HCT116 (cell line): ENCODE data around the gene RAB4A. TPM values are rescaled to one million over a fixed set of nuclear protein-coding genes. Genes with fewer than 3 reads are reported as not detected.

Experiments
- ATAC-seq: fragments of 200-7000 bp; cut with Tn5 transposase; 2 replicates; pipeline ENCODE4 v1.9.1; 2020; ENCODE audit warnings: mild to moderate bottlenecking, moderate library complexity
- BruUV-seq: library from RNA; stranded (reverse); fragments of 400-500 nt; replicated peaks from 2 replicates; lab custom pipeline; 2021; lab: Mats Ljungman, UMichigan
- CTCF ChIA-PET: fragments of 300-600 bp; sonication (Branson Sonifier 250); formaldehyde crosslinking; loops from one replicate; lab custom pipeline; 2021; ENCODE audit warnings: antibody characterized with exemption; lab: Charles Lee
- POLR2A ChIA-PET: fragments of 300-600, 350-600 bp; sonication (Branson Sonifier 250); formaldehyde crosslinking; loops from one replicate; lab custom pipeline; 2021; ENCODE audit warnings: antibody characterized with exemption; lab: Charles Lee
- RAD21 ChIA-PET, 2 experiments: fragments of 300-600 bp; sonication (Branson Sonifier 250); formaldehyde crosslinking; loops; one replicate each; lab custom pipeline; 2023; ENCODE audit warnings: low total read pairs in 2 of 2; ENCODE audit not compliant: uncharacterized antibody in 2 of 2, unreplicated experiment in 2 of 2, low non-redundant PET in 1 of 2; lab: Charles Lee
- DNase-seq: peaks from one replicate; pipeline ENCODE4 v3.0.0-alpha.2; 2010; ENCODE audit warnings: low read depth, low spot score
- H2AFZ ChIP-seq: fragments of 200-600 bp; shearing (Covaris generic), sonication (generic); 2 replicates; pipeline ENCODE4 v1.6.1; 2017; ENCODE audit warnings: low read depth, mixed run types, mixed read lengths, antibody characterized with exemption, low read length; ENCODE audit not compliant: poor library complexity, severe bottlenecking
- H3K27ac ChIP-seq: 2 replicates; pipeline ENCODE4 v1.5.1; 2012; ENCODE audit warnings: low read depth, low read length
- H3K27me3 ChIP-seq: fragments of 200-600 bp; sonication (generic); 2 replicates; pipeline ENCODE4 v1.6.1; 2016; ENCODE audit warnings: mixed run types, low read length, mixed read lengths; ENCODE audit not compliant: insufficient read depth
- H3K36me3 ChIP-seq, 2 experiments: fragments of 200-500 bp in 1 of 2; fragments of 200-600 bp in 1 of 2; sonication (Bioruptor generic) in 1 of 2; sonication (generic) in 1 of 2; 2 replicates each; pipeline versions ENCODE4 v1.5.1 to v1.6.1; 2014 to 2016; ENCODE audit warnings: low read length in 2 of 2, inconsistent platforms in 1 of 2, mixed read lengths in 1 of 2, mixed run types in 1 of 2; ENCODE audit not compliant: insufficient read depth in 2 of 2, control insufficient read depth in 1 of 2
- H3K4me1 ChIP-seq, 2 experiments: fragments of 200-600 bp in 1 of 2; sonication (generic) in 1 of 2; 2 replicates each; pipeline versions ENCODE4 v1.5.1 to v1.6.1; 2012 to 2017; ENCODE audit warnings: low read length in 2 of 2, inconsistent platforms in 1 of 2, mild to moderate bottlenecking in 1 of 2, mixed read lengths in 1 of 2, mixed run types in 1 of 2, moderate library complexity in 1 of 2; ENCODE audit not compliant: insufficient read depth in 2 of 2, control insufficient read depth in 1 of 2
- H3K4me2 ChIP-seq: fragments of 200-600 bp; sonication (generic); 2 replicates; pipeline ENCODE4 v1.6.1; 2017; ENCODE audit warnings: mixed run types, low read length, mixed read lengths
- H3K4me3 ChIP-seq, 2 experiments: fragments of 200-600 bp in 1 of 2; sonication (generic) in 1 of 2; replicated peaks in 1 of 2; 2 replicates each; pipeline ENCODE4 v1.5.1; 2011 to 2016; ENCODE audit warnings: low read length in 2 of 2, control low read depth in 1 of 2, low read depth in 1 of 2, mild to moderate bottlenecking in 1 of 2, mixed read lengths in 1 of 2, mixed run types in 1 of 2
- H3K79me2 ChIP-seq: fragments of 200-600 bp; sonication (generic); 2 replicates; pipeline ENCODE4 v1.6.1; 2017; ENCODE audit warnings: mild to moderate bottlenecking, mixed run types, low read length, moderate library complexity, mixed read lengths; ENCODE audit not compliant: insufficient read depth
- H3K9ac ChIP-seq: fragments of 200-600 bp; sonication (generic); 2 replicates; pipeline ENCODE4 v1.6.1; 2016; ENCODE audit warnings: low read length, mixed read lengths
- H3K9me2 ChIP-seq: fragments of 200-600 bp; sonication (generic), shearing (Covaris generic); 2 replicates; pipeline ENCODE4 v1.6.1; 2017; ENCODE audit warnings: mixed run types, mild to moderate bottlenecking, moderate library complexity; ENCODE audit not compliant: insufficient read depth
- H3K9me3 ChIP-seq, 2 experiments: fragments of 200-500 bp in 1 of 2; fragments of 200-600 bp in 1 of 2; sonication (Bioruptor generic) in 1 of 2; sonication (generic) in 1 of 2; 2 replicates each; pipeline ENCODE4 v1.6.1; 2014 to 2017; ENCODE audit warnings: low read length in 2 of 2, mixed read lengths in 2 of 2, inconsistent platforms in 1 of 2, low read depth in 1 of 2, mild to moderate bottlenecking in 1 of 2, mixed run types in 1 of 2, moderate library complexity in 1 of 2; ENCODE audit not compliant: control insufficient read depth in 1 of 2, insufficient read depth in 1 of 2
- H4K20me1 ChIP-seq: fragments of 200-600 bp; sonication (generic), shearing (Covaris generic); 2 replicates; pipeline ENCODE4 v1.6.1; 2017; ENCODE audit warnings: mixed run types, mild to moderate bottlenecking, moderate library complexity; ENCODE audit not compliant: insufficient read depth
- SIN3A ChIP-seq: IDR thresholded peaks from 2 replicates; pipeline ENCODE4 v1.6.1; 2012; ENCODE audit warnings: low read depth
- SRF ChIP-seq: IDR thresholded peaks from 2 replicates; pipeline ENCODE4 v1.6.1; 2012; ENCODE audit warnings: low read depth
- YY1 ChIP-seq: IDR thresholded peaks from 2 replicates; pipeline ENCODE4 v1.6.1; 2011; ENCODE audit warnings: low read length, low read depth, moderate library complexity, mild to moderate bottlenecking; ENCODE audit not compliant: insufficient replicate concordance; ENCODE audit errors: extremely low read depth
- intact Hi-C: fragments of 100-400 bp; cut with micrococcal nuclease; formaldehyde crosslinking; loops from 2 replicates; pipeline ENCODE4 v1.10.0; 2022
- total RNA-seq: library from RNA; stranded (reverse); gene quantifications from one replicate; pipeline ENCODE4 v1.2.1, GENCODE V29; 2021; ENCODE audit not compliant: unreplicated experiment
- TF ChIP-seq, protein P1 (sequence below): IDR thresholded peaks from 2 replicates; pipeline ENCODE4 v1.6.1; 2012; ENCODE audit warnings: low read depth
- TF ChIP-seq, protein P2 (sequence below): IDR thresholded peaks from 2 replicates; pipeline ENCODE4 v1.6.1; 2012
- TF ChIP-seq, protein P3 (sequence below): IDR thresholded peaks from 2 replicates; pipeline ENCODE4 v1.6.1; 2011; ENCODE audit warnings: mild to moderate bottlenecking, low read length, moderate library complexity; ENCODE audit not compliant: insufficient replicate concordance; ENCODE audit errors: extremely low read depth

RAB4A gene
- total RNA-seq, 1 experiment from 2014 or later = 101 TPM

DNA sequence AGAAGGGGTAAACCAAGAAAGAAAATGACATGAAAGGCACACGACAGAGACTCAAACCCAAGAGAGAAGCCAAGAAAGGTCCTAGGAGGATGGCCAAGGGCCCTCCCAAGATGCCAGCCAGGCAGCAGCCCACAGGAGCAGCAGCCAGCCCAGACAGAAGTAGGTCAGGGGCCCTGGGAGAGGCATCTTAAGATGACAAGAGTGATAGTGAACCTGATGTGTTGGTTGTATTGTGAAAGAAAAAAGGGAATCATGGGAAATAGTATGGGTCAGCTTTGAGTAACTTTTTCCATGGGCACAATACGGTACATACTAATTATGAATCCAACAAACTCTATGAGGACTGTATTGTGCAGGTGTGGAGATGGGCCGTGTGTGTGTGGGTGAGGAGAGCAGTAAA is 68.6 kb downstream of the RAB4A start:
- RAD21 ChIA-PET = no interaction called here
- BruUV-seq = no TSS peak
- intact Hi-C loops = no loop called here
- CTCF ChIA-PET = no interaction called here
- ATAC-seq (no peak), DNase-seq (no peak)
- Histone ChIP-seq H2AFZ (no peak overlapping the region), H3K4me3 (no peak overlapping the region), H3K79me2 (peaks cover 68% of the 10 kb centered on the region), H3K4me2 (no peak overlapping the region), H4K20me1 (no peaks in the 10 kb centered on the region), H3K9me3 (no peaks in the 10 kb centered on the region), H3K9ac (no peak overlapping the region), H3K36me3 (0 out of 4 replicates have a peak, but pooled peaks cover 0 to 5% of the 10 kb centered on the region in 2 experiments), H3K27me3 (no peaks in the 10 kb centered on the region), H3K9me2 (no peaks in the 10 kb centered on the region), H3K27ac (no peak overlapping the region), H3K4me1 (peaks cover 7 to 27% of the 10 kb centered on the region in 2 experiments; a peak in 3 of 4 replicates)
- POLR2A ChIA-PET = no interaction called here
- TF ChIP-seq, protein P1, sequence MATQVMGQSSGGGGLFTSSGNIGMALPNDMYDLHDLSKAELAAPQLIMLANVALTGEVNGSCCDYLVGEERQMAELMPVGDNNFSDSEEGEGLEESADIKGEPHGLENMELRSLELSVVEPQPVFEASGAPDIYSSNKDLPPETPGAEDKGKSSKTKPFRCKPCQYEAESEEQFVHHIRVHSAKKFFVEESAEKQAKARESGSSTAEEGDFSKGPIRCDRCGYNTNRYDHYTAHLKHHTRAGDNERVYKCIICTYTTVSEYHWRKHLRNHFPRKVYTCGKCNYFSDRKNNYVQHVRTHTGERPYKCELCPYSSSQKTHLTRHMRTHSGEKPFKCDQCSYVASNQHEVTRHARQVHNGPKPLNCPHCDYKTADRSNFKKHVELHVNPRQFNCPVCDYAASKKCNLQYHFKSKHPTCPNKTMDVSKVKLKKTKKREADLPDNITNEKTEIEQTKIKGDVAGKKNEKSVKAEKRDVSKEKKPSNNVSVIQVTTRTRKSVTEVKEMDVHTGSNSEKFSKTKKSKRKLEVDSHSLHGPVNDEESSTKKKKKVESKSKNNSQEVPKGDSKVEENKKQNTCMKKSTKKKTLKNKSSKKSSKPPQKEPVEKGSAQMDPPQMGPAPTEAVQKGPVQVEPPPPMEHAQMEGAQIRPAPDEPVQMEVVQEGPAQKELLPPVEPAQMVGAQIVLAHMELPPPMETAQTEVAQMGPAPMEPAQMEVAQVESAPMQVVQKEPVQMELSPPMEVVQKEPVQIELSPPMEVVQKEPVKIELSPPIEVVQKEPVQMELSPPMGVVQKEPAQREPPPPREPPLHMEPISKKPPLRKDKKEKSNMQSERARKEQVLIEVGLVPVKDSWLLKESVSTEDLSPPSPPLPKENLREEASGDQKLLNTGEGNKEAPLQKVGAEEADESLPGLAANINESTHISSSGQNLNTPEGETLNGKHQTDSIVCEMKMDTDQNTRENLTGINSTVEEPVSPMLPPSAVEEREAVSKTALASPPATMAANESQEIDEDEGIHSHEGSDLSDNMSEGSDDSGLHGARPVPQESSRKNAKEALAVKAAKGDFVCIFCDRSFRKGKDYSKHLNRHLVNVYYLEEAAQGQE = no peak

DNA sequence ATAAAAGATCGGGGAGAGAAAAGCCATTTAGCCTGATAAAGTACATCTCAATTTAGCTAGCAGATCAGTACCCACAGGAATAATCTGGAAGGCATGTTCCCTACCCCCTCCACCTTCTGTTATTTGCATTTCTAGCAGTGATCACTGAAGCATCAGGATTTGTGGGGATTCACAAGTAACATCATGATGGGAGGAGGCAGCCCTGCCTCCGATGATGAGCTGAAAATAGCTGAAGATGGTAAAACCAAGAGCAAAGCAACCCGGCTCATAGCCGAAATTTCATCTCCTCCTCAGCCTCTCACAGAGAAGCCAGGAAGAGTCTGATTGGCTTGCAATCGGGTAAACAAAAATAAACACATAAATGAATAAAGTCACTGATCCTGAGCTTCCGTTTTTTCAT is 69.6 kb downstream of the RAB4A start:
- no peak overlapping the region; a peak in 1 of 4 replicates for H3K4me3 ChIP-seq
- intact Hi-C loops = no loop called here
- no TSS peak for BruUV-seq
- H3K79me2 ChIP-seq = peaks cover 59% of the 10 kb centered on the region
- no peak overlapping the region for H2AFZ ChIP-seq
- H3K4me1 ChIP-seq = peaks cover 7 to 27% of the 10 kb centered on the region in 2 experiments; a peak in 3 of 4 replicates
- CTCF ChIA-PET = no interaction called here
- H3K27me3 ChIP-seq = no peaks in the 10 kb centered on the region
- ATAC-seq (no peak), DNase-seq (no peak)
- H3K4me2 ChIP-seq = peak overlapping the region; percentile 100
- no peak overlapping the region for H3K27ac ChIP-seq
- no peaks in the 10 kb centered on the region for H3K9me3 ChIP-seq
- H3K36me3 ChIP-seq = 0 out of 4 replicates have a peak, but pooled peaks cover 0 to under 1% of the 10 kb centered on the region in 2 experiments
- no peaks in the 10 kb centered on the region for H3K9me2 ChIP-seq
- H3K9ac ChIP-seq = no peak overlapping the region
- POLR2A ChIA-PET = no interaction called here
- RAD21 ChIA-PET = no interaction called here
- H4K20me1 ChIP-seq = no peaks in the 10 kb centered on the region
- TF ChIP-seq, protein P2, sequence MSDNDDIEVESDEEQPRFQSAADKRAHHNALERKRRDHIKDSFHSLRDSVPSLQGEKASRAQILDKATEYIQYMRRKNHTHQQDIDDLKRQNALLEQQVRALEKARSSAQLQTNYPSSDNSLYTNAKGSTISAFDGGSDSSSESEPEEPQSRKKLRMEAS = no peak
- TF ChIP-seq YY1 (no peak), SIN3A (no peak), SRF (no peak)
- TF ChIP-seq, protein P1 = no peak
- TF ChIP-seq, protein P3, sequence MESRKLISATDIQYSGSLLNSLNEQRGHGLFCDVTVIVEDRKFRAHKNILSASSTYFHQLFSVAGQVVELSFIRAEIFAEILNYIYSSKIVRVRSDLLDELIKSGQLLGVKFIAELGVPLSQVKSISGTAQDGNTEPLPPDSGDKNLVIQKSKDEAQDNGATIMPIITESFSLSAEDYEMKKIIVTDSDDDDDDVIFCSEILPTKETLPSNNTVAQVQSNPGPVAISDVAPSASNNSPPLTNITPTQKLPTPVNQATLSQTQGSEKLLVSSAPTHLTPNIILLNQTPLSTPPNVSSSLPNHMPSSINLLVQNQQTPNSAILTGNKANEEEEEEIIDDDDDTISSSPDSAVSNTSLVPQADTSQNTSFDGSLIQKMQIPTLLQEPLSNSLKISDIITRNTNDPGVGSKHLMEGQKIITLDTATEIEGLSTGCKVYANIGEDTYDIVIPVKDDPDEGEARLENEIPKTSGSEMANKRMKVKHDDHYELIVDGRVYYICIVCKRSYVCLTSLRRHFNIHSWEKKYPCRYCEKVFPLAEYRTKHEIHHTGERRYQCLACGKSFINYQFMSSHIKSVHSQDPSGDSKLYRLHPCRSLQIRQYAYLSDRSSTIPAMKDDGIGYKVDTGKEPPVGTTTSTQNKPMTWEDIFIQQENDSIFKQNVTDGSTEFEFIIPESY = no peak
